ENCODE data around the gene PRCD.

- TF ChIP-seq CTCF (IDR thresholded peaks at IDR 0.05): no peak
- TF ChIP-seq ZFX (IDR thresholded peaks at IDR 0.05; ENCODE audit: borderline replicate concordance): no peak
These were observed 24.4 kb upstream of the PRCD start for GRCh38 chr17:76515274-76515949.

All from 22Rv1 (cell line).